GM19240 (cell line): ENCODE results near the gene NOTCH2.
"Not testable (repeated sequence)": the region's sequence is repeated elsewhere in the genome, so short reads cannot be mapped to it uniquely, and the experiment has no call there.

Experiments
- DNase-seq: peaks from one replicate; pipeline ENCODE4 v3.0.0; 2011; ENCODE audit warnings: low spot score; ENCODE audit not compliant: insufficient read length

The NOTCH2 gene

GRCh38 chr1:119975582-119976254, 93.7 kb downstream of the NOTCH2 start:
- not testable (repeated sequence) for DNase-seq

DNA sequence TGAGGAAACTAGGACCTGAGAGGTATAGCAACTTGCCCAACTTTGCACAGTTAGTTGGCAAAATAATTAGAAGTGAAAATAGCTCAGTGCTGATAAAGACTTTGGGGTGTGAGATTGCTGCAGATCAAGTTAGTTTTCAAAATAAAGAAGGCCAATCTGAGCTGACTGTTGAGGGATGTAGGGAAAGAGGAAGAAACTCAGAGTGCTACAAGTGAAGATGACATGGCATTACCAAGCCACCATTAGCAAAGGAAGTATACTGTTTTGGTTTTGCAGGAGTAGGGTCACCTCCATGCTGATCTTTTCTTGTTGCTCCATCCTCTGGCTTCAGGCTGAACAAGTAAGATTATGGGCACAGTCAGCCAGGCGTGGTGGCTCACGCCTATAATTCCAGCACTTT, 94.5 kb downstream of the NOTCH2 start:
- DNase-seq, result no peak

DNA sequence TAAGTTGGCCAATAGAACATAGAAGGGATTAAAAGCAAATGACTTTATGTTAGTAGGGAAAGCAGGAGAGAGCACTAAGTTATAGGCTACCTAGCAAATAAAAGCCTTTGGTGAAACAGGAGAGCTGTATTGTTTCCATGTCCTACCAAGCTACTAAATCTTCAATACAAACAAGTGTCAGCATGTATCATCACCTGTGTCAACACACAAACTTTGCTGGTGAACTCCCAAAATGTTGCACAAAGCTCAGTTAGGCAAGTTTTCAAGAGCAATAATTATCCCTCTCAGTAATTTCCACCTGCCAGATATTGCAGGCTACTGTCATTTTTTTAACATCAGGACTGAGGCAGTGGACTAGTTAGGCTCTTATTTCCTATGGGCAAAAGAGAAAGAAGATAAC, 95.4 kb downstream of the NOTCH2 start:
- no peak for DNase-seq

GRCh38 chr1:119971710-119972570, 97.5 kb downstream of the NOTCH2 start:
- no peak for DNase-seq

GRCh38 chr1:119968601-119969000, 100.9 kb downstream of the NOTCH2 start:
- no peak for DNase-seq

- peak; percentile 11 for DNase-seq
These were observed 101.4 kb downstream of the NOTCH2 start for GRCh38 chr1:119968068-119968492.

DNA sequence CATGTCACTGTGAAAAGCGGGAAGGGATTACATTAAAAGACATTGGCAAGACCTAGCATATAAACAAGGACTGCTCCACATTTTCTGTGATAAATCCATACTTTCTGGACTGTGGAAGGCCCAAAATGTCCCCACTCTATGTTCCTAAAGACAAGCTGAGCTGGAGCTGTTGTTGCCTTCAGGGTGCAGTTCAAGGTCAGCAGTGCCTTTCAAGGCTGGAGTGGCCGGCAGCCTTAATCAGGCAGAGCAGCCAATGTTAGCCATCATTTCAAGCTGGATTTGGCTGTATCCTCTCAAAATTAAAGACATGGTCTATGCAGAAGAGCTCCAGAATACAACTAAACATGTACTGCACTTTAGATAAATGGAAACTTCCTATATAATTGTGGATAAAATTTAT, 102.8 kb downstream of the NOTCH2 start:
- DNase-seq, result no peak

GRCh38 chr1:119966020-119966419, 103.4 kb downstream of the NOTCH2 start:
- DNase-seq, result no peak

DNA sequence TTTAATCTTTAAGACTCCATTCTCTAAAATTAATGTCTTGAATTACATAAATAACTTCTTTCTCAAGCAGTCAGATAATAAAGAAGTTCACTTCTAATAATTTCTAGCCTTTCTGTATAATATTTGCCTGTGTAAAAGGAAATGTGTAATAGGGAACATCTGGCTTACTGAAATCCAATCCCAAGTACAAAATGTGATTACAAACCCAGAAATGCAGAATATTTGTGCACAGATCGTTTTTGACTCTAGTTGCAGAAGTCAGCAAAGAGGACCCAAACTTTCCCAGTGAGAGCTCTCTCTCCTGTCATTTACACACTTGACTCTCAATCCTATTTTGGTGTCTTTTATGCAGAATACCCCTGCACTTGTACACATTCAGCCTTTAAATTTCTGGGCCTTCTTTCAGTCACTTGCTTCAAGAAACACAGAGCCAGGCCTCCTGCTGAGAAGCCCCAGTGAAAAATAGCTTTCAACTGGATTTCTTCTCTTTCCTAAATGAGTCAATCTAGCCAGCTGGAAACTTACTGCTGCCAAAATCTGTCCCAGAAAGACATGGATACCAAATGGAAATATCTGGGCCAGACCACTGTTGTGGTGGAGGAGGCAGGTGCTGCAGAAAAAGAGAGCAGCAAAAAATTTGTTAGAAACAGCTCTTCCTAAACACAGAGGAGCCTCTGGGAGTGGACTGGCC, 104.6 kb downstream of the NOTCH2 start:
- DNase-seq, result no peak

- DNase-seq, result no peak
These were observed 107.0 kb downstream of the NOTCH2 start for GRCh38 chr1:119962296-119962968.

GRCh38 chr1:119960501-119960900, 109.0 kb downstream of the NOTCH2 start:
- no peak for DNase-seq

- DNase-seq, result no peak
These were observed 109.9 kb downstream of the NOTCH2 start for GRCh38 chr1:119959268-119960220.

DNA sequence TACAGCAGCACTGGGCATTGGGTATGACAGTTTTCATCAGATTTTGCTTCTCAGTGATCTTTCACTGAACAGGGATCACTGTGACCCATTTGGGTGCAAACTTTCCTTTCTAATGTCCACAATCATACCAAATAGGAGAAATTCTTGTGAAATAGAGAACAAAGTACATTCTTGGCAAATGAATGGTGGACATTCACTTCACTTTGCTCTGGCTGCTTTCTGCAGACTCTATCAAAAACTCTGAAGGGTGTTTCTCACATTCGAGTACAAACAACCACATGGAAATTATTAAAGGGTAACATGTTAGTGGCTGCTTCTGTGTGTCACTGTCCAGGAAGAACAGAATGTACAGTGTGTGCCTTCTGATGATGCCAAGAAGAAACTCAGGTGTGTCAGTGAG, 111.2 kb downstream of the NOTCH2 start:
- DNase-seq, result no peak

DNA sequence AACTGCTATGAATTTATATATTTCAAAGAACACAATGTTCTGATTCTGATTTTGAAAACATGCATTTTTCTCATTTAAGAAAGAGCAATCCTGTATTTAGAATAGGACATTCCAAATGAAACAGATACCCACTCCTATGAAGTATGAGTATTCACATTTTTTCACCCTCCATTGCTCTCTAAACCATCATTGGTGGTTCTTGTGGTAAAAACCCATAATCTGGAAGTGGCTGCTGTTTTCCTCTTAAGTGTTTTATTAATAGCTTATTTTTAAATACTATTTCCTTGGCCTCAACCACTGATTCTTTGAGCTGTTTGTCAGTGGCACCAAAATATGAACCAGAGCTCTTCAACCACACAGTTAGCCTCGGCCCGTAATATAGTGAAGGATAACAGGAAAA, 113.2 kb downstream of the NOTCH2 start:
- no peak for DNase-seq

GRCh38 chr1:119954476-119955422, 114.7 kb downstream of the NOTCH2 start:
- no peak for DNase-seq

- no peak for DNase-seq
These were observed 116.0 kb downstream of the NOTCH2 start for GRCh38 chr1:119953266-119953998.

- no peak for DNase-seq
These were observed 117.0 kb downstream of the NOTCH2 start for GRCh38 chr1:119952496-119952895.

DNA sequence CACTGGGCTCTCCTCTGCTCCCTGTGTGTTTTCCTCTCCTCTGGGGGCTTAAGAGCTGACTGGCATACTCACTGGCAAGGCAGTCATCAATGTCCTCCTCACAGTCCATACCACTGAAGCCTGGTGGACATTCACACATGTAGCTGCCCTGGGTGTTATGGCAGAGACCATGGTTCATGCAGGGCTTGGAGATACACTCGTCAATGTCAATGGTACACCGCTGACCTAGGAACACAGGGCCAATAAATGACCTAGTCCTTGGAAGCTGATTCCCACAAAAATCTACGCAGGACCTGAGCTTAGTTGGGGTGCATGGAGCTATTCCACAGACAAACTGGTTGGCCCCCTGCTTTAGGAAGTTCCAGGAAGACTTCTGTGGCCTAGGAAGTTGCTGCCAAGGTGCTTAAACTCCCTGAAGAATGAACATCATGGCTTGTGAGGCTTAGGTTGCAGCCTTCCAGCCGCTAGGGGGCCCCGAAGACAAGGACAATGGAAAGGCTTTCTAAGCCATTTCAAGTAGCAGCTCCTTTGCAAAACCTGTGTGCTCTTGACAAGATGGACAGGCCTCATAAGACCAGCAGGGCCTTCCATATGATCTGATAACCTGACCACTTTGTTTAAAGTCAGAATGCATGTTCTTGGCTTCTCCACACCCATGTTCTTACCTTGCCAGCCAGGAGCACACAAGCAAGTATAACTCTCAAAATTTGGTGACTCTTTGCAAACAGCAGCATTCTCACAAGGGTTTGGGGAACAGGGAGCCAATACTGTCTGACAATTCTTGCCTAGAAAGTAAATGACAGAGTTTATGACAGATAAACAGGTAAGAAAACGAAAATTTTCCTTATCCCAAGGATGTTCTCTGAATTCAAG, 120.9 kb downstream of the NOTCH2 start:
- DNase-seq, result peak; percentile 12
